Endothelial cell of umbilical vein (primary cell): Measurements from ENCODE around the gene HIVEP3. TPM values are rescaled to one million over a fixed set of nuclear protein-coding genes. Genes with fewer than 3 reads are reported as not detected.

Source experiments
- BruUV-seq: library from RNA; stranded (reverse); fragments of 400-500 nt; replicated peaks from 2 replicates; lab custom pipeline; 2021; lab: Mats Ljungman, UMichigan
- CTCF ChIA-PET: fragments of 300-600, 350-600 bp; sonication (Branson Sonifier 250); formaldehyde crosslinking; loops from one replicate; lab custom pipeline; 2021; ENCODE audit warnings: antibody characterized with exemption, inconsistent platforms; lab: Charles Lee
- POLR2A ChIA-PET: fragments of 300-600, 350-600 bp; sonication (Branson Sonifier 250); formaldehyde crosslinking; loops from one replicate; lab custom pipeline; 2021; ENCODE audit warnings: antibody characterized with exemption, inconsistent platforms; lab: Charles Lee
- DNase-seq: peaks from one replicate; pipeline ENCODE4 v3.0.0-alpha.2; 2011; ENCODE audit warnings: low read depth, low spot score
- FAIRE-seq: peaks from 2 replicates; lab custom pipeline; 2011; peaks lifted over from hg19 to GRCh38; lab: Jason Lieb, UNC
- H2AFZ ChIP-seq: 2 replicates; pipeline ENCODE4 v1.6.0; 2012; ENCODE audit warnings: low read depth, low read length, control low read depth, inconsistent platforms
- H3K27ac ChIP-seq: 2 replicates; pipeline ENCODE4 v1.5.1; 2011; ENCODE audit warnings: low read depth, mild to moderate bottlenecking, control low read depth, low read length, moderate library complexity; ENCODE audit not compliant: insufficient read depth
- H3K27me3 ChIP-seq, 2 experiments: 2 replicates each; pipeline versions ENCODE4 v1.6.0 to v1.6.1; 2011; ENCODE audit warnings: low read length in 2 of 2, mixed read lengths in 1 of 2; ENCODE audit not compliant: control insufficient read depth in 2 of 2, insufficient read depth in 2 of 2
- H3K36me3 ChIP-seq, 2 experiments: 2 replicates in 1 of 2; 3 replicates in 1 of 2; pipeline ENCODE4 v1.5.1; 2011; ENCODE audit warnings: low read length in 2 of 2, mild to moderate bottlenecking in 1 of 2, moderate library complexity in 1 of 2; ENCODE audit not compliant: control insufficient read depth in 2 of 2, insufficient read depth in 2 of 2; ENCODE audit errors: extremely low read depth in 1 of 2
- H3K4me1 ChIP-seq: 3 replicates; pipeline ENCODE4 v1.5.1; 2011; ENCODE audit warnings: mild to moderate bottlenecking, low read length; ENCODE audit not compliant: control insufficient read depth, insufficient read depth; ENCODE audit errors: extremely low read depth
- H3K4me2 ChIP-seq: 2 replicates; pipeline ENCODE4 v1.6.1; 2011; ENCODE audit warnings: low read length, control low read depth, mixed read lengths; ENCODE audit not compliant: insufficient read depth
- H3K4me3 ChIP-seq, 3 experiments: fragments of 200-600 bp in 1 of 3; sonication (generic), shearing (Covaris generic) in 1 of 3; replicated peaks in 1 of 3; 2 replicates each; pipeline ENCODE4 v1.5.1; 2011 to 2016; ENCODE audit warnings: control low read depth in 3 of 3, low read length in 3 of 3, mild to moderate bottlenecking in 2 of 3, inconsistent platforms in 1 of 3, low read depth in 1 of 3, moderate library complexity in 1 of 3; ENCODE audit not compliant: insufficient read depth in 1 of 3
- H3K79me2 ChIP-seq: 2 replicates; pipeline ENCODE4 v1.6.0; 2012; ENCODE audit warnings: low read length, inconsistent platforms; ENCODE audit not compliant: control insufficient read depth, insufficient read depth
- H3K9ac ChIP-seq: replicated peaks from 2 replicates; pipeline ENCODE3; 2011; ENCODE audit warnings: low read length, control low read depth; ENCODE audit not compliant: insufficient read depth; ENCODE audit errors: extremely low read depth
- H3K9me1 ChIP-seq: replicated peaks from 3 replicates; pipeline ENCODE4 v1.6.0; 2011; ENCODE audit warnings: mild to moderate bottlenecking, low read length; ENCODE audit not compliant: control insufficient read depth, insufficient read depth; ENCODE audit errors: extremely low read depth
- H3K9me3 ChIP-seq: replicated peaks from 2 replicates; pipeline ENCODE4 v1.5.1; 2012; ENCODE audit warnings: low read length, inconsistent platforms; ENCODE audit not compliant: control insufficient read depth, insufficient read depth
- H4K20me1 ChIP-seq: replicated peaks from 2 replicates; pipeline ENCODE3; 2011; ENCODE audit warnings: mild to moderate bottlenecking, low read length; ENCODE audit not compliant: control insufficient read depth, insufficient read depth; ENCODE audit errors: extremely low read depth
- EZH2 ChIP-seq: IDR thresholded peaks from 2 replicates; pipeline ENCODE4 v1.6.1; 2012; ENCODE audit warnings: borderline replicate concordance, low read depth, mild to moderate bottlenecking, moderate library complexity, low read length, inconsistent platforms; ENCODE audit not compliant: severe bottlenecking
- FOS ChIP-seq: IDR thresholded peaks from 2 replicates; pipeline ENCODE4 v1.6.1; 2011; ENCODE audit warnings: mild to moderate bottlenecking, low read length, moderate library complexity, borderline replicate concordance; ENCODE audit not compliant: insufficient read depth
- GATA2 ChIP-seq: IDR thresholded peaks from 2 replicates; pipeline ENCODE4 v1.7.0; 2011; ENCODE audit warnings: low read depth, mild to moderate bottlenecking, moderate library complexity, mixed read lengths, low read length; ENCODE audit not compliant: insufficient read length, insufficient read depth
- JUN ChIP-seq: IDR thresholded peaks from 2 replicates; pipeline ENCODE4 v1.6.1; 2011; ENCODE audit warnings: borderline replicate concordance, low read depth; ENCODE audit not compliant: insufficient read length, insufficient read depth
- MYC ChIP-seq: IDR thresholded peaks from one replicate; pipeline ENCODE4 v1.6.1; 2011; ENCODE audit warnings: mild to moderate bottlenecking, low read depth, low read length
- POLR2A ChIP-seq: IDR thresholded peaks from 2 replicates; pipeline ENCODE4 v1.6.1; 2012; ENCODE audit warnings: low read depth, mild to moderate bottlenecking, control low read depth, low read length
- POLR2AphosphoS5 ChIP-seq: IDR thresholded peaks from 2 replicates; pipeline ENCODE4 v1.6.1; 2012; ENCODE audit warnings: low read depth, mild to moderate bottlenecking, control low read depth, low read length, moderate library complexity; ENCODE audit not compliant: insufficient read depth
- dilution Hi-C: fragments of 300-500 bp; cut with MboI; formaldehyde crosslinking; loops from one replicate; pipeline ENCODE4 v1.15.0; 2019; ENCODE audit warnings: low sequenced_read_pairs; ENCODE audit not compliant: extremely low pct_ligation_motif_present
- intact Hi-C: fragments of 100-400 bp; cut with micrococcal nuclease; formaldehyde crosslinking; loops from one replicate; pipeline ENCODE4 v1.10.0; 2022
- polyA plus RNA-seq, 4 experiments: library from polyadenylated mRNA; depleted of rRNA in 3 of 4; stranded (reverse) in 3 of 4; unstranded in 1 of 4; fragments of >200 nt; gene quantifications; 2 replicates each; pipeline versions ENCODE4 v1.2.1 to v1.2.3, GENCODE V29; 2011 to 2012; ENCODE audit warnings: missing spikeins in 1 of 4
- total RNA-seq: library from RNA; stranded (reverse); gene quantifications from 2 replicates; pipeline ENCODE4 v1.2.3, GENCODE V29; 2021
- TF ChIP-seq, protein P1 (sequence below): IDR thresholded peaks from 2 replicates; pipeline ENCODE4 v1.6.1; 2011; ENCODE audit not compliant: insufficient read depth, insufficient read length
- TF ChIP-seq, protein P2 (sequence below), 2 donors: IDR thresholded peaks; 1 replicate in 1 of 2; 2 replicates in 1 of 2; pipeline ENCODE4 v1.5.1; 2011; ENCODE audit warnings: low read length in 2 of 2, mild to moderate bottlenecking in 2 of 2, moderate library complexity in 2 of 2, control low read depth in 1 of 2, inconsistent platforms in 1 of 2, low read depth in 1 of 2; ENCODE audit not compliant: insufficient read depth in 1 of 2; ENCODE audit errors: extremely low read depth in 1 of 2

HIVEP3 gene
- total and polyA plus RNA-seq, 2 donors (not counting 3 experiments of a cell fraction or from before 2014, with no cell fraction given): 3.4 to 4.0 TPM

DNA sequence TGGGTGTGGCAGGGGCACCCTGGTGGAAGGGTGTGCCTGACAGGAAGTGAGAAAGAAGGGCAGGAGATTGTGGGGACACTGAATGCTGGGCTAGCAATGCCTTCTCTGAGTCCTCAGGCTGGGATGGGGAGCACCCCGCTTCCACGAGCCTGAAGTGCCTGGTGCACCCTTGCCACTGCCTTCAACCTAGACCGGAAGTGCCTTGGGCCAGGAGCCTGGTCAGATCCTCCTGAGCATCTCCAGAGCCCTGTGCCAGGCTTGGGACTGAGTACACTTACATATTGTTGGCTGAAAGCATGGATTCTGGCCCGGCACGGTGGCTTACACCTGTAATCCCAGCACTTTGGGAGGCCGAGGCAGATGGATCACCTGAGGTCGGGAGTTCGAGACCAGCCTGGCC lies 228.4 kb downstream of the HIVEP3 start:
- H3K36me3 ChIP-seq: no peaks in the 10 kb centered on the region
- intact Hi-C loops: no loop called here
- BruUV-seq: no TSS peak
- H3K4me3 ChIP-seq: no peak overlapping the region
- no peak overlapping the region for H2AFZ ChIP-seq
- H3K9ac ChIP-seq: no peak overlapping the region
- DNase-seq (no peak), FAIRE-seq (no peak)
- no peaks in the 10 kb centered on the region for H4K20me1 ChIP-seq
- no peak overlapping the region for H3K4me2 ChIP-seq
- CTCF ChIA-PET: no interaction called here
- TF ChIP-seq, protein P1, sequence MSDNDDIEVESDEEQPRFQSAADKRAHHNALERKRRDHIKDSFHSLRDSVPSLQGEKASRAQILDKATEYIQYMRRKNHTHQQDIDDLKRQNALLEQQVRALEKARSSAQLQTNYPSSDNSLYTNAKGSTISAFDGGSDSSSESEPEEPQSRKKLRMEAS: no peak
- TF ChIP-seq MYC (no peak), GATA2 (no peak), POLR2A (no peak), POLR2AphosphoS5 (no peak), JUN (no peak), EZH2 (no peak), FOS (no peak)
- TF ChIP-seq, protein P2, sequence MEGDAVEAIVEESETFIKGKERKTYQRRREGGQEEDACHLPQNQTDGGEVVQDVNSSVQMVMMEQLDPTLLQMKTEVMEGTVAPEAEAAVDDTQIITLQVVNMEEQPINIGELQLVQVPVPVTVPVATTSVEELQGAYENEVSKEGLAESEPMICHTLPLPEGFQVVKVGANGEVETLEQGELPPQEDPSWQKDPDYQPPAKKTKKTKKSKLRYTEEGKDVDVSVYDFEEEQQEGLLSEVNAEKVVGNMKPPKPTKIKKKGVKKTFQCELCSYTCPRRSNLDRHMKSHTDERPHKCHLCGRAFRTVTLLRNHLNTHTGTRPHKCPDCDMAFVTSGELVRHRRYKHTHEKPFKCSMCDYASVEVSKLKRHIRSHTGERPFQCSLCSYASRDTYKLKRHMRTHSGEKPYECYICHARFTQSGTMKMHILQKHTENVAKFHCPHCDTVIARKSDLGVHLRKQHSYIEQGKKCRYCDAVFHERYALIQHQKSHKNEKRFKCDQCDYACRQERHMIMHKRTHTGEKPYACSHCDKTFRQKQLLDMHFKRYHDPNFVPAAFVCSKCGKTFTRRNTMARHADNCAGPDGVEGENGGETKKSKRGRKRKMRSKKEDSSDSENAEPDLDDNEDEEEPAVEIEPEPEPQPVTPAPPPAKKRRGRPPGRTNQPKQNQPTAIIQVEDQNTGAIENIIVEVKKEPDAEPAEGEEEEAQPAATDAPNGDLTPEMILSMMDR (IDR thresholded peaks at IDR 0.05; ENCODE audit: extremely low read depth in 1 of 2, insufficient read depth in 1 of 2, low read depth in 1 of 2, low read length in 2 of 2): no peak
- H3K9me1 ChIP-seq: no peaks in the 10 kb centered on the region
- H3K9me3 ChIP-seq: no peaks in the 10 kb centered on the region
- H3K27ac ChIP-seq: no peak overlapping the region
- dilution Hi-C loops: no loop called here
- no peaks in the 10 kb centered on the region for H3K79me2 ChIP-seq
- no peaks in the 10 kb centered on the region for H3K27me3 ChIP-seq
- POLR2A ChIA-PET: no interaction called here
- no peaks in the 10 kb centered on the region for H3K4me1 ChIP-seq
